CD4-positive, alpha-beta T cell treated with Interleukin-6 at 100 ng/mL for 8 hours (primary cell): ENCODE data around the gene MDGA2.

Experiments used
- DNase-seq: peaks from one replicate; pipeline ENCODE4 v3.0.0-alpha.2; 2020; ENCODE audit warnings: mixed read lengths, low spot score

The MDGA2 gene

DNA sequence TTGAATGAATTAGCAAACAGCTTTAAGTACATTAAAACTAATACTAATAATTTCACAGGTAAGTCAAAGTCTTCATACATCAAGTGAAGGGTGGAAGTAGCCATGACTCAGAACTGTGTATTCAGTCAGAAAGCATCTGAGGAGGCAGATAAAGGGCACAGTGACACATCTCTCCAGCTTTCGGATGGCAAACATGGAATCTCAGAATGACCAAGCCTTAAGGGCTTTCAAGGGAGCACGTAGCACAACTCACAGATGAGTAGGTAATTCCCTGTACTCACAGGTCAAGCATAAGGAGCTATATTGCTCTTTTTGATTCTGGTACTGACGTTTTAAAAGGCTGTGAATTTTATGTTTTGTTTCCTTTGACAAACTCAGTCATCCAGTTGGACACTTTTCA, 56.0 kb downstream of the MDGA2 start:
- no peak for DNase-seq

- DNase-seq: no peak
These were observed 68.8 kb downstream of the MDGA2 start for GRCh38 chr14:47606566-47606965.

- DNase-seq: no peak
These were observed 78.5 kb downstream of the MDGA2 start for GRCh38 chr14:47596860-47597259.

DNA sequence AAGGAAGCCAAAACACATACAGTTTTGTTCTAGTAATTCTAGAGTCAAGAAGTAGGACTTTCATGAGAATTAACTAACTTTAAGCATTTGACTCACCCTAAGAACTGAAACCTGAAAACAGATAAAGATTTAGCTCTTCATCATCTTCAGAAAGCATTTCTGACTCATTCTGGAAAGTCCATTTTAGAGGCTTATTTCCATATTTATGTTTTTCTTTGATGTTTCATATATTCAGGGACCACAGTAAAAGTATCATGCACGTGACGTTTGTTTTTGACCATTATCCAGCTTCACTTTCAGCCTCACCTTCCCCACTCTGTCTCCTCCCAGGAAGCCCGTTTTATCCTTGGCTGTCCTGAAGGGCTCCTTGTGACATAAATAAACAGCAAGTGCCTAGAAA, 79.2 kb downstream of the MDGA2 start:
- no peak for DNase-seq

DNA sequence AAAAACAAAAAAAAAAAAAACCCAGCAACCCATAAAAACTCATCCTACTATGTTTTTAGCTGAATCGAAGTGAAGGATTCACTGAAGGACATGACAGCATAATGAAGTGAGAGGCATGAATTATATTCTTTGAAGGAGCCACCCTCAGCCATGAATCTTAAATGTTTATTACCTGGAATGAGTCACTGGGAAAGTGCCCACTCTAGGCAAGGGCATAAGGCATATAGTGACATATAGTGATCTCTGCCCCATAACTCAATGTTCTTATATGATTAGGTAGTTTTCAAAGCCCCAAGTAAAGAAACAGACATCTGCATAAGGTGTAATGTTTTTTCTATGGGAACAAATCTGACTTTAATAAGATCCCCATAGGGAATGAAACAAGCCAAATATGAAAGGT, 79.9 kb downstream of the MDGA2 start:
- DNase-seq: no peak

GRCh38 chr14:47590767-47591495, 84.5 kb downstream of the MDGA2 start:
- DNase-seq: no peak

DNA sequence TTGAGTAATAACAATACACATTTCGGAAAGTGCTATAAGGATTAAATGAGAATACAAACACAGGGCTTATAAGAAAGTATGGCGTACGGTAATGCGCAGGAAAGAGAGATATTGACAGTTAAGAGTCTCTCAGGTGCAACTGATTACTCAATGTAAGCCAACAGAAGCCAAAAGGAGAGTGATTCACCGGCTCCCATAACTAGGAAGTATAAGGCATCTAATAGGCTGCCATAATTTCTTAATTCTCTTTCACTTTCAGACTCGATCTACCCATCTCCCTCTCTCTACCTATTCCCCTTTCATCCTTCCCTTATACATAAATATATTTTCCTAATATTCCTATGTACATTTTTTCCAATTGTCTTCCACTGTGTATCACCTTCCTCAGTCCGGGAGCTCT, 90.0 kb downstream of the MDGA2 start:
- no peak for DNase-seq

GRCh38 chr14:47567273-47567672, 108.1 kb downstream of the MDGA2 start:
- no peak for DNase-seq

DNA sequence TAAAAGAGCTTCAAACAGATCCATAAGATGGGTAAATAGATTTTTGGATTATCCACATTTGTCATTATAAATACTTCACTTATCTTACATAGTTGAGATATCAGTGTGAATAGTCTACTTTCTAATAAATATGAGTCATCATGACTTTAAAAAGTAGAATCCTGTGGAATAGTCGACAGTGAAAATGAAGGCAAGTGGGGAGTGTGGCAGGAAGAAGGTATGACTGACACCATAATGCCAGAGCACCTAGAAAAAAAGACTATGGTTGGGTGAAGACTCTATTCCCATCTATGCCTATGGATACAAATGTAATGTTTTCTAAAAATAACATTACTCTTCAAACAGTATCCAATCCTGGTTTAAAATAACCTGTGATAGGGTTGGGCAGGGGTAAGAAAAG, 117.5 kb downstream of the MDGA2 start:
- no peak for DNase-seq

DNA sequence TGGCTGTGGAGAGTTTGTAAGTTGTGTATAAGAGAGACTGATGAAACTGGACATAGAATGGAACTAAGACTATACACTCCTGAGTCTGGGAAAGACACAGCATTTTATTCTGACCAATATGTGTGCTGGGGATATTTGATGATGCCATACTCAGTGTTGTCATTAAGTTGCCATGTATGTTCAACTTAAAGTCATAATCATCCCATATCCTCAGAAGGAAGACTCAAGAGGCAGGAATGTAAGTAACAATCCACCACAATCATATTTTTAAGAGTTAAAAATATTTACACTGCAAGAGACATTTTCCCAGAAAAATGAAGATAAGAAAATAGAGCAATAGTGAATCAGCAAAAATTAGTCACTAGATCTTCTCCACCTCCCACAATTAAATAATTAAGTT, 120.1 kb downstream of the MDGA2 start:
- no peak for DNase-seq

DNA sequence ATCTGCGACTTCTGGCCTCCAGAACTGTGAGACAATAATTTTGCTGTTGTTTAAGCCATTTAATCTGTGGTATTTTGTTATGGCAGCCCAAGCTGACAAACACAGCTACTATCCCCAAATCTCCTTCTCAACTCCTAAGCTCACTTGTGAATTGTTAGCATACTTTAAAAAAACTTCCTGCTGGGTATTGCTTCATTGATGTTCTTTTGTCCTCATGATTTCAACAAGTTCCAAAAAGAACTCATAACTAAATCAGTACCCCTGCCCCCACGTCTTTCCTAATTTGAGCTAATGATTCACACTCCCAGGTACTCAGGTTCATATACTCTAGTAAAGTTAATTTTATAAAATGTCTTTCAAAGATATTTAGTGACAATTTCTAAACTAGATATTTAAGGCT, 125.5 kb downstream of the MDGA2 start:
- no peak for DNase-seq

DNA sequence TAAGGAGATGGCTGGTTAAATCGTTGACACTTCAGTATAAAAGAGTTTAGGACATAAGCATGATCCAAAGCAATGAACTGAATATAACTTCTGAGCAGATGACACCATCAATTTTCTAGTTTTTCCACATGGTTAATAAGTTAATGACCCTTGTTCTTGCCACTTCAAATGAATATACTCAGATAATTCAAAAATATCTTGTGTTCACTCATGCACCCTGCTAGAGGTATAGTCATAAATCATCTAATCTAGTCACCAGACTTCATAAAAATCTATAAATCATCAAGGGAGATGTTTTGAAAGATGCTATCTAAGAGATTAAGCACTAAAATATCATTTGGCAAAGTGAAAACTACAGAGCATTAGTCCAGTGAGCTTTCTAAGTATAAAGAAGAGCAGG, 131.9 kb downstream of the MDGA2 start:
- DNase-seq: no peak

DNA sequence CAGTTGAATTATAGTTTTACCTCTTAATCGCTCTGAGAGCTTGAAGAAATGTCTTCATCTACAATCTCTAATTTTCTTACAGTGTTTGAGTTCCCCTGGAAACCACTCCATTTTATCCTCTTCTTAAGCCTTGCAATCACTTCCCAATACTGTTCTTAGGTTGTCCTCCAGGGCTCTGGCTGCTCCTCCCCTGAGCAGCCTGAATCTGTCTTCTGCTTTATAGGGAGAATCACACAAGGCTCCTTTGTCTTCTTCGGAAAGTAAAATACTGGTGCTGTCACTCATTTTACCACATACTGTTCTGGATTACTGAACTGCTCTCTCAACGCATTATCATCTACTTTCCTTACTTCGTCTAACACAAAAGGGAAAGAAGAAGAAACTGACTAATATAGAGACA, 133.7 kb downstream of the MDGA2 start:
- no peak for DNase-seq

DNA sequence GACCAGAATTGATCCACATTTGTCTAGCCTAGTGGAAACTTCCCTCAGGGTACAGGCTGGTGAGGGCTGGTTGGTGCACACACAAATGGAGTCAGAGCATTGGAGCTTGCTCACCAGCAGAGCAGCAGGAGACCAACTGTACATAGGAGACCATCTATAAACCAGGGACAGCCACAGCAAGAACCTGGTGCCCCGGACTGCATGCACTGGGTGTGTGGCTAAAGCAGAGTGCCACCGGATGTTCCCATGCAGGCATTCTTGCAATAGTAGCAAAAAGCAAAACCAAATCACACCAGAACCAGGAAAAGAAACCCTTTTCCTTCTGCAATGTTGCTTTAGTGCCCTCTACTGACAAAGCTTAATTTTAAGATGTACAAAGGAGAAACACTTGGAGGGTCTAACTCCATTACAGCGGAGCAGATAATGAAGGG, 136.4 kb downstream of the MDGA2 start:
- no peak for DNase-seq

DNA sequence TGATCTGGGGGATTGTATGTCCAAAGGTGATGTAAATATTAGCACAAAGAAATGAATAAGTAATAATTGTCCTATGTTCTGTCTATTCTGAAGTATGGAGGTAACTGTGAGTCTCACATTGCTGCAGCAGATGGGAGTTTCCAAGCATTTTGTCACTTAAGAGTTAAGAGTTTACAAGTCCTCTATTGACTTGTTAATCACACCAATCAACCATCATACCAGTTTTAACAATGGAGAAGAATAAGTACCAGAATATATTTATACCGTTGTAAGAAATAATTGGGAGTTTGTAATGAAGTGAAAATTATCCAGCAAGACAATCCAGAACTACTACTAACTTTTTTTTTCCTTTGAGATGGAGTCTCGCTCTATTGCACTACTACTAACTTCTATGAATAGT, 139.1 kb downstream of the MDGA2 start:
- no peak for DNase-seq

- no peak for DNase-seq
These were observed 148.7 kb downstream of the MDGA2 start for GRCh38 chr14:47526591-47527244.

- DNase-seq: no peak
These were observed 150.9 kb downstream of the MDGA2 start for GRCh38 chr14:47524524-47524923.

DNA sequence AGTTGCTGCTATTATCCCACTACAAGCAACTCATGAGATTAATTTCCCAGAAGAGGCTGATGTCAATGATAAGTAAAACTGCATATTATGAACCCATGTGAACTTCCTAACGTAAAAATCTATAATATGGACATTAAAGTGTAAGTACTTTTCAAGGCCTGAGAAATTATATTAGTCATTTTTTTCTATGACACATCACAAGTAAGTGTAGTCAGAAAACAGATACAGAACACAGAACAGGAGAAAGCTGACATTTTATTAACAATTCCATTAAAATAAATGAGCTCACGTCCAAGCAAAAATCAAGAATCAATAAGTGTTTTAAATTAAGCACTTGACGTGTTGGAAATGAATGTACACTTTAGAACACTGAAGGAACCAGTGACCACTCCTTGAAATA, 155.0 kb downstream of the MDGA2 start:
- no peak for DNase-seq

GRCh38 chr14:47511829-47512228, 163.6 kb downstream of the MDGA2 start:
- DNase-seq: no peak

- DNase-seq: no peak
These were observed 165.4 kb downstream of the MDGA2 start for GRCh38 chr14:47509957-47510356.

DNA sequence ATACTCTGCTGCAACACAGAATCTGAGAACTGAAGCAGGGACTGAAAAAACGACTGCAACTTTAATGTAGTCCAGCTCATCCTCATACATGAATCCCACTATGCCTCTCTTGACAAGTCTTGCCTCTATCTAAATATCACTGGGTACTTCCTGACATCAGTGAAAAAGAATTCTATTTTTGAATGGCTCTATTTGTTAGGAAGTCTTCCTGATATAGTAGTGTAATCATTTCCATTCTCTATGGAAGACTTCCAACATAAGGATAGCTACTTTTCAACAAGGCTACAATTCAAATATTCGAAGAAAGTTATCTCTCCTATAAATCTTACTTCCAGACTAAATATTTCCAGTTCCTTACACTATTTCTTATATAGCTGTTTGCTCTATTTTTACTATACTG, 167.5 kb downstream of the MDGA2 start:
- DNase-seq: no peak

DNA sequence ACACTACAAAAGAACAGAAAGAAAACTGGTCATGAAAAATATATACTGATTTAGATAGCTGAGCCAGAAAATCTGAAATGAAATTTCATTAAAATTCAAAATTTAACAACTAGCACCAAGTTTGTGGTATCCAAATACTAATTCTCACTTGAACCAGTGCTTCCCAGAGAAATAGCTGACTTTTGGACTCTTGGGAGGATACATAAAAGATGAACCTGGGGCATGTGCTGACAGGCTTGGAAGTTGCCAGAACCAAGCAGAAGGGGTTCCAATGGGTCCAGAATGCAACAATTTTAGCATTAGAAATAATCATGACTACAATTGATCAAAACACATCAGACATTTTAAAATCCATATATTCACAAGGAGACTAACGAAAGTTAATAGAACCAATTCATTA, 175.0 kb downstream of the MDGA2 start:
- no peak for DNase-seq

- no peak for DNase-seq
These were observed 184.6 kb downstream of the MDGA2 start for GRCh38 chr14:47490766-47491165.

GRCh38 chr14:47490353-47490752, 185.1 kb downstream of the MDGA2 start:
- no peak for DNase-seq
